GM21825 (cell line): ENCODE measurements around the gene MIPEP.
"Not testable (repeated sequence)": the region's sequence is repeated elsewhere in the genome, so short reads cannot be mapped to it uniquely, and the experiment has no call there.

Experiments
- ATAC-seq: cut with Tn5 transposase; IDR thresholded peaks from one replicate; pipeline ENCODE4 v1.9.1; 2021; ENCODE audit warnings: mild to moderate bottlenecking, moderate library complexity; ENCODE audit not compliant: unreplicated experiment

MIPEP gene

GRCh38 chr13:23888658-23889614 lies at the start of gene MIPEP:
MIPEP (minus strand) TSS chr13:23889400; CDS start chr13:23889320, 80 bp downstream.
- ATAC-seq, result peak; percentile 96

- no peak for ATAC-seq
Measured at GRCh38 chr13:23934520-23934919, 45.3 kb upstream of the MIPEP start.

- ATAC-seq, result no peak
Measured at GRCh38 chr13:23928985-23929384, 39.8 kb upstream of the MIPEP start.

- ATAC-seq, result no peak
Measured at GRCh38 chr13:23923031-23923430, 33.8 kb upstream of the MIPEP start.

- no peak for ATAC-seq
Measured at GRCh38 chr13:23922005-23922932, 33.1 kb upstream of the MIPEP start.

- no peak for ATAC-seq
Measured at GRCh38 chr13:23921451-23921888, 32.3 kb upstream of the MIPEP start.

- no peak for ATAC-seq
Measured at GRCh38 chr13:23919006-23919405, 29.8 kb upstream of the MIPEP start.

GRCh38 chr13:23918208-23918607 lies 29.0 kb upstream of the MIPEP start:
- ATAC-seq, result no peak

GRCh38 chr13:23915308-23915707 lies 26.1 kb upstream of the MIPEP start:
- ATAC-seq, result no peak

- ATAC-seq, result no peak
Measured at GRCh38 chr13:23912469-23912868, 23.3 kb upstream of the MIPEP start.

- no peak for ATAC-seq
Measured at GRCh38 chr13:23909606-23910005, 20.4 kb upstream of the MIPEP start.

GRCh38 chr13:23905766-23906165 lies 16.6 kb upstream of the MIPEP start:
- no peak for ATAC-seq

- ATAC-seq, result no peak
Measured at GRCh38 chr13:23903906-23904280, 14.7 kb upstream of the MIPEP start.

GRCh38 chr13:23902975-23903905 lies 14.0 kb upstream of the MIPEP start:
- ATAC-seq, result no peak

- no peak for ATAC-seq
Measured at GRCh38 chr13:23901365-23901764, 12.2 kb upstream of the MIPEP start.

- ATAC-seq, result no peak
Measured at GRCh38 chr13:23899555-23899954, 10.4 kb upstream of the MIPEP start.

GRCh38 chr13:23898101-23898500 lies 8.9 kb upstream of the MIPEP start:
- ATAC-seq, result no peak

GRCh38 chr13:23897452-23897919 lies 8.3 kb upstream of the MIPEP start, which contains the start of gene C1QTNF9B:
C1QTNF9B (minus strand) TSS chr13:23897502.
- not testable (repeated sequence) for ATAC-seq

GRCh38 chr13:23894746-23895145 lies 5.5 kb upstream of the MIPEP start:
- ATAC-seq, result not testable (repeated sequence)

- not testable (repeated sequence) for ATAC-seq
Measured at GRCh38 chr13:23893791-23894190, 4.6 kb upstream of the MIPEP start.
